OCI-LY7 (cell line): ENCODE data around the gene MACF1.

Source experiments
- CTCF ChIP-seq: fragments of 200-600 bp; sonication (generic); conservative IDR thresholded peaks from 2 replicates; pipeline ENCODE4 v1.5.1; 2014; ENCODE audit warnings: mild to moderate bottlenecking, antibody characterized with exemption, low read length, moderate library complexity, mixed read lengths
- EZH2phosphoT487 ChIP-seq: fragments of 200-600 bp; sonication (generic); IDR thresholded peaks from 2 replicates; pipeline ENCODE4 v1.6.1; 2018; ENCODE audit warnings: low read depth, borderline replicate concordance, mild to moderate bottlenecking, mixed run types, antibody characterized with exemption, low read length, moderate library complexity, mixed read lengths

GRCh38 chr1:39370602-39371001 is 166.1 kb downstream of the MACF1 start:
- TF ChIP-seq CTCF (no peak), EZH2phosphoT487 (no peak)
